HG02870 (cell line): ENCODE measurements around the gene TBC1D3.
"Not testable (repeated sequence)": the region's sequence is repeated elsewhere in the genome, so short reads cannot be mapped to it uniquely, and the experiment has no call there.

Experiments used
- ATAC-seq: cut with Tn5 transposase; IDR thresholded peaks from one replicate; pipeline ENCODE4 v1.9.1; 2021; ENCODE audit warnings: mild to moderate bottlenecking, moderate library complexity; ENCODE audit not compliant: unreplicated experiment

The TBC1D3 gene

GRCh38 chr17:38192455-38192854 is at the start of gene TBC1D3:
Gene TBC1D3, minus strand, starts transcription at chr17:38192555. Its CDS starts 1,526 bp downstream, at chr17:38191029.
- ATAC-seq = not testable (repeated sequence)

- ATAC-seq = not testable (repeated sequence)
These were observed 40.4 kb upstream of the TBC1D3 start for GRCh38 chr17:38232790-38233189.

- not testable (repeated sequence) for ATAC-seq
These were observed 33.6 kb upstream of the TBC1D3 start for GRCh38 chr17:38225844-38226495.

- ATAC-seq = not testable (repeated sequence)
These were observed 28.5 kb upstream of the TBC1D3 start for GRCh38 chr17:38220867-38221266.

GRCh38 chr17:38200271-38200670 is 7.9 kb upstream of the TBC1D3 start:
- not testable (repeated sequence) for ATAC-seq

- not testable (repeated sequence) for ATAC-seq
These were observed 57.5 kb downstream of the TBC1D3 start for GRCh38 chr17:38134860-38135259.
